ENCODE data around the gene PPP1R13L.

GRCh38 chr19:45437328-45437727 is 32.5 kb upstream of the PPP1R13L start:
- TF ChIP-seq CTCF (IDR thresholded peaks at IDR 0.05; ENCODE audit: low read depth, low read length), result no peak
- TF ChIP-seq EZH2phosphoT487 (IDR thresholded peaks at IDR 0.05; ENCODE audit: low read depth), result no peak
